22Rv1 (cell line): Measurements from ENCODE around the gene TRPV3.

Experiments
- CTCF ChIP-seq: fragments of 450-650 bp; IDR thresholded peaks from 2 replicates; pipeline ENCODE4 v1.5.1; 2017; ENCODE audit warnings: mild to moderate bottlenecking
- ZFX ChIP-seq: fragments of 450-650 bp; IDR thresholded peaks from 2 replicates; pipeline ENCODE4 v1.6.1; 2017; ENCODE audit warnings: antibody characterized with exemption, borderline replicate concordance

- TF ChIP-seq CTCF (no peak), ZFX (no peak)
Measured at GRCh38 chr17:3554440-3554839, 3.2 kb downstream of the TRPV3 start.
